DMS53 (cell line): ENCODE results near the gene MESD.

Experiments used
- DNase-seq: peaks from one replicate; lab custom pipeline; 2025; lab: John Stamatoyannopoulos, UW

Gene MESD

GRCh38 chr15:80902298-80902801 lies 87.3 kb downstream of the MESD start:
- no peak for DNase-seq

- DNase-seq: no peak
Observed at GRCh38 chr15:80898040-80898439, 91.6 kb downstream of the MESD start.
